PC-3 (cell line): ENCODE data around the gene MED13L. TPM values are rescaled to one million over a fixed set of nuclear protein-coding genes. Genes with fewer than 3 reads are reported as not detected.

Source experiments
- ATAC-seq: fragments of 200-7000 bp; cut with Tn5 transposase; 2 replicates; pipeline ENCODE4 v1.9.1; 2020; ENCODE audit warnings: mild to moderate bottlenecking, moderate library complexity
- BruUV-seq: library from RNA; stranded (reverse); fragments of 400-500 nt; replicated peaks from 2 replicates; lab custom pipeline; 2021; lab: Mats Ljungman, UMichigan
- CTCF ChIA-PET: fragments of 300-600 bp; sonication (Branson Sonifier 250); formaldehyde crosslinking; loops from one replicate; lab custom pipeline; 2022; ENCODE audit warnings: antibody characterized with exemption; lab: Charles Lee
- POLR2A ChIA-PET: fragments of 300-600 bp; sonication (Branson Sonifier 250); formaldehyde crosslinking; loops from one replicate; lab custom pipeline; 2022; ENCODE audit warnings: antibody characterized with exemption; ENCODE audit not compliant: unreplicated experiment; lab: Charles Lee
- DNase-seq: peaks from one replicate; pipeline ENCODE4 v3.0.0-alpha.2; 2015
- H2AFZ ChIP-seq: fragments of 300-600 bp; sonication (generic); 2 replicates; pipeline ENCODE4 v1.6.0; 2016; ENCODE audit warnings: antibody characterized with exemption, low read length
- H3F3A ChIP-seq: fragments of 300-600 bp; sonication (generic); one replicate; pipeline ENCODE4 v1.6.0; 2017; ENCODE audit warnings: antibody characterized with exemption, low read length, control low read depth, mild to moderate bottlenecking; ENCODE audit not compliant: unreplicated experiment
- H3K27ac ChIP-seq: fragments of 300-600 bp; sonication (generic); 2 replicates; pipeline ENCODE4 v1.5.1; 2016; ENCODE audit warnings: mild to moderate bottlenecking, low read length
- H3K27me3 ChIP-seq: fragments of 300-600 bp; sonication (generic); 2 replicates; pipeline ENCODE4 v1.6.1; 2016; ENCODE audit warnings: low read length, mixed read lengths
- H3K36me3 ChIP-seq: fragments of 300-600 bp; sonication (generic); 2 replicates; pipeline ENCODE4 v1.6.1; 2016; ENCODE audit warnings: low read depth, mixed run types, low read length, mixed read lengths
- H3K4me1 ChIP-seq: fragments of 300-600 bp; sonication (generic); 2 replicates; pipeline ENCODE4 v1.5.1; 2016; ENCODE audit warnings: low read length; ENCODE audit not compliant: insufficient read depth
- H3K4me2 ChIP-seq: fragments of 300-600 bp; sonication (generic); 2 replicates; pipeline ENCODE4 v1.6.0; 2016; ENCODE audit warnings: low read length
- H3K4me3 ChIP-seq: fragments of 300-600 bp; sonication (generic); 2 replicates; pipeline ENCODE4 v1.5.1; 2016; ENCODE audit warnings: mild to moderate bottlenecking, low read length, mixed read lengths
- H3K79me2 ChIP-seq: fragments of 300-600 bp; sonication (generic); 2 replicates; pipeline ENCODE4 v1.6.1; 2017; ENCODE audit warnings: low read length, mixed read lengths
- H3K9ac ChIP-seq: fragments of 300-600 bp; sonication (generic); 2 replicates; pipeline ENCODE4 v1.6.0; 2016; ENCODE audit warnings: mild to moderate bottlenecking, low read length
- H3K9me2 ChIP-seq: fragments of 300-600 bp; sonication (generic); replicated peaks from 2 replicates; pipeline ENCODE4 v1.6.1; 2016; ENCODE audit warnings: mixed run types, low read length, mixed read lengths
- H3K9me3 ChIP-seq: fragments of 300-600 bp; sonication (generic); 2 replicates; pipeline ENCODE4 v1.6.1; 2016; ENCODE audit warnings: low read length, mixed read lengths
- H4K20me1 ChIP-seq: fragments of 300-600 bp; sonication (generic); 2 replicates; pipeline ENCODE4 v1.6.1; 2016; ENCODE audit warnings: low read length, mixed read lengths
- CTCF ChIP-seq: fragments of 300-600 bp; sonication (generic); conservative IDR thresholded peaks from 2 replicates; pipeline ENCODE4 v1.5.1; 2017; ENCODE audit warnings: antibody characterized with exemption, low read depth, mild to moderate bottlenecking, low read length
- EZH2 ChIP-seq: fragments of 300-600 bp; sonication (generic); IDR thresholded peaks from one replicate; pipeline ENCODE4 v1.6.1; 2017; ENCODE audit warnings: antibody characterized with exemption, mild to moderate bottlenecking, low read length; ENCODE audit not compliant: unreplicated experiment
- EZH2phosphoT487 ChIP-seq: fragments of 300-600 bp; sonication (generic); IDR thresholded peaks from 2 replicates; pipeline ENCODE4 v1.6.1; 2018; ENCODE audit warnings: mild to moderate bottlenecking, antibody characterized with exemption, low read length, borderline replicate concordance
- intact Hi-C: fragments of 100-400 bp; cut with micrococcal nuclease; formaldehyde crosslinking; loops from 2 replicates; pipeline ENCODE4 v1.9.0; 2023
- total RNA-seq: library from RNA; depleted of rRNA; stranded (reverse); fragments of >200 nt; gene quantifications from 2 replicates; pipeline ENCODE4 v1.2.3, GENCODE V29; 2014

MED13L gene
- total RNA-seq, 1 experiment from 2014 or later, result 61.2 TPM

GRCh38 chr12:116101991-116102390 is 175.5 kb downstream of the MED13L start:
- no TSS peak for BruUV-seq
- TF ChIP-seq EZH2 (no peak), EZH2phosphoT487 (no peak), CTCF (no peak)
- Histone ChIP-seq H3K4me3 (no peak overlapping the region), H4K20me1 (peaks cover under 1% of the 10 kb centered on the region), H3K9me2 (no peaks in the 10 kb centered on the region), H3K27me3 (no peaks in the 10 kb centered on the region), H2AFZ (no peak overlapping the region), H3K79me2 (peaks cover 64% of the 10 kb centered on the region), H3K4me1 (no peaks in the 10 kb centered on the region), H3K27ac (no peak overlapping the region), H3F3A (no peaks in the 10 kb centered on the region), H3K9ac (no peak overlapping the region), H3K4me2 (no peak overlapping the region), H3K36me3 (no peaks in the 10 kb centered on the region; the same call in 1 of the 2 replicates), H3K9me3 (no peaks in the 10 kb centered on the region)
- intact Hi-C loops, result no loop called here
- CTCF ChIA-PET, result no interaction called here
- POLR2A ChIA-PET, result no interaction called here
- no peak for ATAC-seq
- DNase-seq, result no peak

DNA sequence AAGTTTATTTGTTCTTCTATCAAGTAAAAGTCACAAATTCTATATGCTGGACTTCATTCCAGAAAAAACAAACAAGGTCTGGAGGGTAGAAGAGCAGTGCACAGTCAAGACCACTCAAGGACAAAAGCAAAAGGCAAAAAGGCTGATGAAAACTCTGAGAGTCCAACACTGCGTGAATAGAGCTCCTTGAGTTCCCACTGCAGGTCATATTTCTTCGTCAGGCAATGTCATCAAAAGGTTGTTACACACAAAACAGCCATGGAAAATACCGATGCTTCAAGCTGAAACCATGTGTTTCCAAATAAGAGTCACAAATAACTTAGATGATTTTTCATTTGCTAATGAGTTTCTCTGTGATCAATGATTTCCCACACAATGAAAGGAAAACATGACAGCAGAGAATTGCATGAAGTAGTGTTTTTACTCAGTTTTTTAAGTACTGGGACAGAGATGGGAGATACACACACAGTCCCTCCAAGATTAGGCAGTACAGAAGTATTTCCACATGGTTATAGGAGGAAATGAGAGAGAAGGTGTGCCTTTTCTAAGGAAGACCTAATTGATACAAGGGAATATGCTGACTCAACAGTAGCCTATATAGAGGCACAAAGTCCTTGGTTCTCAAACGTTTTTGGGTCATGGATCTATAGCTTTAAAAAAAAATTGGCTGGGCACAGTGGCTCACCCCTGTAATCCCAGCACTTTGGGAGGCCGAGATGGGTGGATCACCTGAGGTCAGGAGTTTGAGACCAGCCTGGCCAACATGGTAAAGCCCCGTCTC is 177.7 kb downstream of the MED13L start:
- H3K9me2 ChIP-seq, result no peaks in the 10 kb centered on the region
- intact Hi-C loops, result no loop called here
- BruUV-seq, result no TSS peak
- H3K4me3 ChIP-seq, result no peak overlapping the region
- no peaks in the 10 kb centered on the region for H3K27me3 ChIP-seq
- no peak for DNase-seq
- peaks cover 7% of the 10 kb centered on the region for H4K20me1 ChIP-seq
- peaks cover 54% of the 10 kb centered on the region for H3K79me2 ChIP-seq
- no peak for ATAC-seq
- H3K27ac ChIP-seq, result no peak overlapping the region
- H3K36me3 ChIP-seq, result peaks cover 5% of the 10 kb centered on the region
- no peaks in the 10 kb centered on the region for H3F3A ChIP-seq
- ChIA-PET POLR2A (no interaction called here), CTCF (no interaction called here)
- H3K9me3 ChIP-seq, result no peaks in the 10 kb centered on the region
- TF ChIP-seq EZH2 (no peak), EZH2phosphoT487 (no peak), CTCF (no peak)
- no peak overlapping the region for H3K9ac ChIP-seq
- H3K4me1 ChIP-seq, result no peaks in the 10 kb centered on the region
- no peak overlapping the region for H3K4me2 ChIP-seq
- no peak overlapping the region for H2AFZ ChIP-seq

GRCh38 chr12:116096874-116097273 is 180.6 kb downstream of the MED13L start:
- no peak overlapping the region for H2AFZ ChIP-seq
- H3K9ac ChIP-seq, result no peak overlapping the region
- ATAC-seq (no peak), DNase-seq (no peak)
- intact Hi-C loops, result no loop called here
- CTCF ChIA-PET, result no interaction called here
- no peaks in the 10 kb centered on the region for H3K9me3 ChIP-seq
- no peak for TF ChIP-seq EZH2
- no peak for TF ChIP-seq CTCF
- TF ChIP-seq EZH2phosphoT487, result no peak
- no peak overlapping the region for H3K4me3 ChIP-seq
- no peak overlapping the region for H3K27ac ChIP-seq
- no peaks in the 10 kb centered on the region for H3K27me3 ChIP-seq
- POLR2A ChIA-PET, result no interaction called here
- H3K4me2 ChIP-seq, result no peak overlapping the region
- H3K4me1 ChIP-seq, result no peaks in the 10 kb centered on the region
- no peaks in the 10 kb centered on the region for H3K9me2 ChIP-seq
- H3K36me3 ChIP-seq, result peaks cover 5% of the 10 kb centered on the region
- H3K79me2 ChIP-seq, result peaks cover 54% of the 10 kb centered on the region
- no peaks in the 10 kb centered on the region for H3F3A ChIP-seq
- no TSS peak for BruUV-seq
- peaks cover 15% of the 10 kb centered on the region for H4K20me1 ChIP-seq
